Effector memory CD4-positive, alpha-beta T cell (primary cell): ENCODE measurements around the gene RBM27.
"Not testable (repeated sequence)": the region's sequence is repeated elsewhere in the genome, so short reads cannot be mapped to it uniquely, and the experiment has no call there.

Experiments
- DNase-seq, 3 donors: peaks; one replicate each; pipeline ENCODE4 v3.0.0-alpha.2; 2020
- H3K27ac ChIP-seq: 2 replicates; pipeline ENCODE4 v1.7.0; 2013; ENCODE audit warnings: mild to moderate bottlenecking, low read length, moderate library complexity; ENCODE audit not compliant: insufficient read depth, poor library complexity, severe bottlenecking
- H3K27me3 ChIP-seq: replicated peaks from 2 replicates; pipeline ENCODE4 v1.7.0; 2013; ENCODE audit warnings: mild to moderate bottlenecking, low read length; ENCODE audit not compliant: insufficient read depth, control insufficient read depth, poor library complexity, severe bottlenecking
- H3K36me3 ChIP-seq: 2 replicates; pipeline ENCODE4 v1.7.0; 2013; ENCODE audit warnings: mild to moderate bottlenecking, low read length, moderate library complexity; ENCODE audit not compliant: control insufficient read depth, insufficient read depth
- H3K4me1 ChIP-seq: 2 replicates; pipeline ENCODE4 v1.7.0; 2013; ENCODE audit warnings: low read length, mild to moderate bottlenecking; ENCODE audit not compliant: control insufficient read depth, insufficient read depth, poor library complexity, severe bottlenecking
- H3K4me3 ChIP-seq: 2 replicates; pipeline ENCODE4 v1.7.0; 2013; ENCODE audit warnings: low read length, low read depth, mild to moderate bottlenecking; ENCODE audit not compliant: insufficient read depth, poor library complexity, severe bottlenecking
- H3K9me3 ChIP-seq: 2 replicates; pipeline ENCODE4 v1.7.0; 2013; ENCODE audit warnings: mild to moderate bottlenecking, low read length, moderate library complexity; ENCODE audit not compliant: control insufficient read depth
- total RNA-seq, 3 donors: gene quantifications; one replicate each; lab custom pipeline; 2026; lab: John Stamatoyannopoulos, UW

Gene RBM27
- 28.1 to 54.5 (median 36.6) reads per million in 3 donors for total RNA-seq

GRCh38 chr5:146203011-146203871 is at the start of gene RBM27:
TSS of gene RBM27 (plus strand) at chr5:146203605. CDS start at chr5:146203766, 161 bp downstream.
- DNase-seq: peak; percentile 89 to 96 (median 94)
- H3K9me3 ChIP-seq: no peaks in the 10 kb centered on the region
- no peaks in the 10 kb centered on the region for H3K36me3 ChIP-seq

DNA sequence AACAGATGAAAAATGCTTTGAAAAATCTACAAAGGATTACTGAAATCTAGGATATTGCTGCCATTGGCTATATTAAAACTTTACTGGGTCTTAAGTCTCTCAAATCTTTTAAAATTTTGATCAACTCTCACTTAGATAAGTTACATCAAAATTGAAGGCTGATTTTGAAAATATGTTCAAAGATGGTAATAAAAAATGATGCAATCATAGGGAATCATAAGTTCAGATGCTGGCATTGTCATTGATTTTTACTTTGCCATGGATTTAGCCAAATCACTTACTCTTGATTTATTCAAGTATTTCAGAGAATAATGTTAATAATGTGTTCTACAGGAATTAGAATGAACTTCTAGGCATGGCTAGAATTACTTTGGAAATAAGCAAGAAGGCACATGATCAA is 45.1 kb upstream of the RBM27 start:
- DNase-seq: no peak
- no peaks in the 10 kb centered on the region for H3K4me1 ChIP-seq
- H3K9me3 ChIP-seq: no peaks in the 10 kb centered on the region
- no peak overlapping the region for H3K27ac ChIP-seq
- H3K4me3 ChIP-seq: no peak overlapping the region
- H3K36me3 ChIP-seq: peaks cover 70% of the 10 kb centered on the region
- no peaks in the 10 kb centered on the region for H3K27me3 ChIP-seq

More at GRCh38 chr5:146203011-146203871, at the start of gene RBM27:
- Histone ChIP-seq H3K4me3 (peak within 1 kb of the TSS; percentile 96), H3K27ac (peak within 1 kb of the TSS; percentile 87), H3K27me3 (no peaks in the 10 kb centered on the region), H3K4me1 (peaks cover 17% of the 10 kb centered on the region)

GRCh38 chr5:146164382-146164781 is 39.0 kb upstream of the RBM27 start:
- Histone ChIP-seq H3K4me3 (no peak overlapping the region), H3K9me3 (no peaks in the 10 kb centered on the region), H3K36me3 (peaks cover 72% of the 10 kb centered on the region), H3K4me1 (no peaks in the 10 kb centered on the region), H3K27me3 (no peaks in the 10 kb centered on the region), H3K27ac (no peak overlapping the region)
- no peak for DNase-seq

GRCh38 chr5:146165460-146165859 is 37.9 kb upstream of the RBM27 start:
- Histone ChIP-seq H3K27me3 (no peaks in the 10 kb centered on the region), H3K4me1 (no peaks in the 10 kb centered on the region), H3K4me3 (no peak overlapping the region), H3K9me3 (no peaks in the 10 kb centered on the region), H3K27ac (no peak overlapping the region), H3K36me3 (peaks cover 68% of the 10 kb centered on the region)
- no peak for DNase-seq

DNA sequence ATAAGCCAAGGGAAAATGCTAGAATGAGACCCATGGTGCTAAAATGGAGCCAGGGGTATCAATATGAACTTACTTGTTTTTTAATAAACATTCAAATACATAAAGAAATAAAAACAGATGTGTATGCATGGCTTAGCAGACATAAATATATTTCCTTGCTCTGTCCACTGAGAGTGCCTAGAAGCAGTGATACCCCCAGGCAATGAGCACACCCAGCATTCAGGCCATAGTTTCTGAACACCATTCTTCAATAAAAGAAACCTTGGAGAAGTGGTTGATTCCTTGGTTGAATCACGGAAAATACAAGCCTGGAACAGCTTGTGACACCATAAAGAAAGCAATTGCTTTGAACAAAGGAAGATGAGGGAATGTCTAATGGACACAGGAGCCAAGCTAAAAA is 37.5 kb upstream of the RBM27 start:
- H3K36me3 ChIP-seq: peaks cover 68% of the 10 kb centered on the region
- H3K27me3 ChIP-seq: no peaks in the 10 kb centered on the region
- no peak for DNase-seq
- H3K27ac ChIP-seq: no peak overlapping the region
- no peaks in the 10 kb centered on the region for H3K9me3 ChIP-seq
- no peaks in the 10 kb centered on the region for H3K4me1 ChIP-seq
- no peak overlapping the region for H3K4me3 ChIP-seq

DNA sequence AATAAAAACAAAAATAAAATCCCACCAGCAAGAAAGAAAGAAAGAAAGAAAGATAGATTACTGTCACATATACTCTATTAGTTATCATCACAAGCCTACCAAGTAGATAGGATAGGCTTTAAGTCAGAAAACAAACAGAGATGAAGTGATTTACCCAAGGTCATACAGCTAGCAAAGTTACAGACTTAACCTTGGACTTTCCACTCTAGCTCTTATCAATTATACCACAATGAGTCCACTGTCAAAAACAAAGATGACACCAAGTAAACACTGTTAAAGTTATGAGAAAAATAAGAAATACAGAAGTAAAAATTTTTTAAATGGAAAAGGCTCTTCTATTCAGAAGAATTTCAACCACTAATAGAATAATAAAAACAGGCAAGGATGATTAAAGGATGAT is 34.3 kb upstream of the RBM27 start:
- Histone ChIP-seq H3K4me3 (no peak overlapping the region), H3K36me3 (peaks cover 51% of the 10 kb centered on the region), H3K4me1 (no peaks in the 10 kb centered on the region)

GRCh38 chr5:146173049-146173448 is 30.4 kb upstream of the RBM27 start:
- not testable (repeated sequence) for H3K9me3 ChIP-seq, H3K27ac ChIP-seq, H3K4me1 ChIP-seq, H3K4me3 ChIP-seq, DNase-seq, H3K27me3 ChIP-seq
- peaks cover 21% of the 10 kb centered on the region for H3K36me3 ChIP-seq

More for the DNA sequence above, 34.3 kb upstream of the RBM27 start:
- no peaks in the 10 kb centered on the region for H3K27me3 ChIP-seq
- no peak for DNase-seq
- H3K9me3 ChIP-seq: no peaks in the 10 kb centered on the region
- no peak overlapping the region for H3K27ac ChIP-seq

- Histone ChIP-seq H3K27me3 (no peaks in the 10 kb centered on the region), H3K4me3 (no peak overlapping the region), H3K36me3 (peaks cover 19% of the 10 kb centered on the region), H3K27ac (no peak overlapping the region), H3K4me1 (no peaks in the 10 kb centered on the region), H3K9me3 (no peaks in the 10 kb centered on the region)
- DNase-seq: no peak
Observed at GRCh38 chr5:146173597-146173996, 29.8 kb upstream of the RBM27 start.

- peaks cover 2% of the 10 kb centered on the region for H3K36me3 ChIP-seq
- no peak overlapping the region for H3K4me3 ChIP-seq
- no peaks in the 10 kb centered on the region for H3K27me3 ChIP-seq
- DNase-seq: no peak
- no peak overlapping the region for H3K27ac ChIP-seq
- peaks cover 4% of the 10 kb centered on the region for H3K4me1 ChIP-seq
- H3K9me3 ChIP-seq: no peaks in the 10 kb centered on the region
Observed at GRCh38 chr5:146176805-146177204, 26.6 kb upstream of the RBM27 start.

DNA sequence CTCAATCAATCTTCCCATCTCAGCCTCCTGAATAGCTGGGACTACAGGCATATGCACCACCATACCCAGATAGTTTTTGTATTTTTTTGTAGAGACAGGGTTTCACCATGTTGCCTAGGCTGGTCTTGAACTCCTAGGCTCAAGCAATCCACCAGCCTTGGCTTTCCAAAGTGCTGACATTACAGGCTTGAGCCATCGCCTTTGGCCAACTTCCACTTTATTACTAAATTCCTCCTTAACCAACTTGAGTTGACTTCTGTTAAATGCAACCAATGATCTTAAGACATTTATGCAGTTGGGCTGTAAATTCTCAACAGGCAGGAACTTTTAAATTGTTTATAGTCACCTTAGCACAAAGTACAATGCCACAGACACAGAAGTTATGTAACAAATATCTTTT is 23.7 kb upstream of the RBM27 start:
- no peak overlapping the region for H3K4me3 ChIP-seq

More for the DNA sequence above, 23.7 kb upstream of the RBM27 start:
- peaks cover 4% of the 10 kb centered on the region for H3K4me1 ChIP-seq
- DNase-seq: no peak
- no peaks in the 10 kb centered on the region for H3K9me3 ChIP-seq
- no peak overlapping the region for H3K27ac ChIP-seq
- H3K36me3 ChIP-seq: no peaks in the 10 kb centered on the region
- no peaks in the 10 kb centered on the region for H3K27me3 ChIP-seq
